Pancreas (tissue), 10 donors: ENCODE measurements around the gene RAMACL. TPM values are rescaled to one million over a fixed set of nuclear protein-coding genes. Genes with fewer than 3 reads are reported as not detected.

Source experiments
- ATAC-seq, 4 donors: fragments of 200-7000 bp; cut with Tn5 transposase; one replicate each; pipeline versions ENCODE4 v1.8.0 to v1.9.1; 2020; ENCODE audit warnings: mild to moderate bottlenecking in 4 of 4, moderate library complexity in 4 of 4
- DNase-seq, 6 donors: peaks; one replicate each; pipeline ENCODE4 v3.0.0-alpha.2; 2020
- FAIRE-seq: peaks from 2 replicates; lab custom pipeline; 2012; peaks lifted over from hg19 to GRCh38; lab: Jason Lieb, UNC
- H3K27ac ChIP-seq, 4 donors: fragments of 200-600 bp; sonication (generic); 1 replicate in 3 of 4; 2 replicates in 1 of 4; pipeline versions ENCODE4 v1.5.0 to v1.8.0; 2020
- H3K27me3 ChIP-seq, 4 donors: fragments of 200-600 bp; one replicate each; pipeline ENCODE4 v1.8.0; 2021
- H3K36me3 ChIP-seq, 3 donors: fragments of 200-600 bp; sonication (generic) in 1 of 3; one replicate each; pipeline versions ENCODE4 v1.5.0 to v1.8.0; 2020 to 2021
- H3K4me1 ChIP-seq, 3 donors: fragments of 200-600 bp; one replicate each; pipeline ENCODE4 v1.8.0; 2021
- H3K4me3 ChIP-seq, 4 donors: fragments of 200-600 bp; sonication (generic) in 2 of 4; one replicate each; pipeline versions ENCODE4 v1.5.0 to v1.8.0; 2020 to 2021
- H3K9me3 ChIP-seq, 4 donors: fragments of 200-600 bp; one replicate each; pipeline ENCODE4 v1.8.0; 2021
- WGBS, 2 donors: extraction: QIAGEN DNeasy Blood & Tissue Kit; methylation state at CpG; one replicate each; pipeline ENCODE4 v1.1.7; 2013; 5-methylcytosine and 5-hydroxymethylcytosine counted together
- intact Hi-C, 3 donors: fragments of 100-400 bp; cut with DNase I; formaldehyde crosslinking; loops; one replicate each; pipeline versions ENCODE4 v1.11.1 to v1.14.2; 2022
- polyA plus RNA-seq, 2 donors: library from polyadenylated mRNA; stranded (reverse); fragments of 200-250 nt; gene quantifications; one replicate each; pipeline ENCODE4 v1.2.3, GENCODE V29; 2013
- total RNA-seq, 6 donors: library from RNA; stranded (reverse); fragmentation: NEBNext Ultra II Directional in 4 of 6; extraction: Animal tissue kit (Norgen Biotek cat#: 25700) in 4 of 6; gene quantifications; one replicate each; pipeline versions ENCODE4 v1.2.1 to v1.2.4, GENCODE V29; 2021 to 2023
- TF ChIP-seq, protein P1 (sequence below), 4 donors: fragments of 200-600 bp; sonication (generic) in 3 of 4; IDR thresholded peaks; one replicate each; pipeline versions ENCODE4 v1.5.0 to v1.8.0; 2021; ENCODE audit warnings: antibody characterized with exemption in 4 of 4
- donor health status: healthy with polysubstance abuse.
- donor health status: DM: no; HTN: no; CAD: no; lungs with moderate emphysema.
- donor health status: DM: no; HTN: no; CAD: no.
- donor health status: control.
- donor health status: control.
- donor health status: Bipolar disorder and iron deficiency.
- donor health status: DM: yes; HTN: yes; CAD: no.
- donor health status: DM: no; HTN: no; CAD: no.
- donor health status: DM: no; HTN: no; CAD: no.
- donor health status: DM: yes; HTN: yes; CAD: no.

Gene RAMACL
- total and polyA plus RNA-seq, 8 donors, result 0.33 to 3.1 (median 1.0) TPM

DNA sequence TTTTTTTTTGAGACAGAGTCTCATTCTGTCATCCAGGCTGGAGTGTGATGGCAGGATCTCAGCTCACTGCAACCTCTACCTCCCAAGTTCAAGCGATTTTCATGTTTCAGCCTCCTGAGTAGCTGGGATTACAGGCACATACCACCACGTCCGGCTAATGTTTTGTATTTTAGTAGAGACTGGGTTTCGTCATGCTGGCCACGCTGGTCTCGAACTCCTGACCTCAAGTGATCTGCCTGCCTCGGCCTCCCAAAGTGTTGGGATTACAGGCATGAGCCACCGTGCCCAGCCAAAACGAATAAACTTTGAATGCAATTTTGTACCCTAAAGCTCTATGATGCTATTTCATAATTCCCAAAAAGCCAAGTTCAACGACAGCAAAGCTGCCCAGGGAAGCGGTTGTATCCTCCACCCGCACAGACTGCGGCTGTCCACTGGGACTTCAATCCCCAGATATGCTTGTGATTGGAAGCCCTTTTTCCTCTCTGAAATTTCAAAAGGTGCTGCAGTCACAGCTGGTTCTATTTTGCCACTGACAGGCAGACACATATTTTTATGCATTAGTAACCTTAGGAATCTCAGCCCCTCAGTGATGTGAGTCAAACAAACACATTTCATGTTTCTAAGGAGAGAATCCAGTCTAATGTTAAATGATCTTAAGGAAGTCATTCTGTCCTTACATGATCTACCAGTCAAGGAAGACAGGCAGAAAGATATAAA is 8.7 kb upstream of the RAMACL start:
- H3K9me3 ChIP-seq, result no peaks in the 10 kb centered on the region
- TF ChIP-seq, protein P1, sequence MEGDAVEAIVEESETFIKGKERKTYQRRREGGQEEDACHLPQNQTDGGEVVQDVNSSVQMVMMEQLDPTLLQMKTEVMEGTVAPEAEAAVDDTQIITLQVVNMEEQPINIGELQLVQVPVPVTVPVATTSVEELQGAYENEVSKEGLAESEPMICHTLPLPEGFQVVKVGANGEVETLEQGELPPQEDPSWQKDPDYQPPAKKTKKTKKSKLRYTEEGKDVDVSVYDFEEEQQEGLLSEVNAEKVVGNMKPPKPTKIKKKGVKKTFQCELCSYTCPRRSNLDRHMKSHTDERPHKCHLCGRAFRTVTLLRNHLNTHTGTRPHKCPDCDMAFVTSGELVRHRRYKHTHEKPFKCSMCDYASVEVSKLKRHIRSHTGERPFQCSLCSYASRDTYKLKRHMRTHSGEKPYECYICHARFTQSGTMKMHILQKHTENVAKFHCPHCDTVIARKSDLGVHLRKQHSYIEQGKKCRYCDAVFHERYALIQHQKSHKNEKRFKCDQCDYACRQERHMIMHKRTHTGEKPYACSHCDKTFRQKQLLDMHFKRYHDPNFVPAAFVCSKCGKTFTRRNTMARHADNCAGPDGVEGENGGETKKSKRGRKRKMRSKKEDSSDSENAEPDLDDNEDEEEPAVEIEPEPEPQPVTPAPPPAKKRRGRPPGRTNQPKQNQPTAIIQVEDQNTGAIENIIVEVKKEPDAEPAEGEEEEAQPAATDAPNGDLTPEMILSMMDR (IDR thresholded peaks at IDR 0.05), result no peak
- ATAC-seq (no peak), DNase-seq (no peak), FAIRE-seq (no peak)
- H3K27me3 ChIP-seq, result no peaks in the 10 kb centered on the region
- intact Hi-C loops, result no loop called here
- peaks cover 0 to under 1% (median 0%) of the 10 kb centered on the region in 3 donors for H3K4me1 ChIP-seq
- WGBS, 2 donors, result 94% methylated on average over 13 of the region's 13 CpGs
- H3K27ac ChIP-seq, result no peak overlapping the region
- H3K4me3 ChIP-seq, result no peak overlapping the region
- H3K36me3 ChIP-seq, result no peaks in the 10 kb centered on the region

DNA sequence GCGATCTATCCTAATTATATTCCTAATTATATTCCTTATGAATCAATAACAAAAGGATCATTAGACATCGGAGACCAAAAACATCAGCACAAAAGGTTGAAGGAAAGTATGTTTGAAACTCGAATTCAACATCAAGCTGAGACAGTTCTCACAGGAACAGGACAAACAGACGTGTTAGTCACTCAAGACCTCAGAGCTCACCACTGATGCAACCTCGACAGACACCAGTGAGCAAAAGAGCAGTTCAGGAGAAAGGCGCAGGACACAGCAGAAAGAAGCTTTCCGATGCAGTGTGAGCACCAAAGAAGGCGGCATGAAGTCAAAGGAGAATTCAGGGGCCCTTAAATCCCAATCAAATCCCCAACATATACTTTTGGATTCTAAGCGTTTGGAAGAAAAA is 6.3 kb upstream of the RAMACL start:
- Histone ChIP-seq H3K27me3 (no peaks in the 10 kb centered on the region), H3K27ac (no peak overlapping the region), H3K9me3 (no peaks in the 10 kb centered on the region), H3K4me1 (no peaks in the 10 kb centered on the region), H3K36me3 (no peaks in the 10 kb centered on the region), H3K4me3 (no peak overlapping the region)
- DNase-seq (no peak), FAIRE-seq (no peak), ATAC-seq (no peak)
- TF ChIP-seq, protein P1 (IDR thresholded peaks at IDR 0.05), result no peak
- intact Hi-C loops, result no loop called here
- WGBS, 2 donors, result 90 to 92% methylated on average over 9 of the region's 9 CpGs

DNA sequence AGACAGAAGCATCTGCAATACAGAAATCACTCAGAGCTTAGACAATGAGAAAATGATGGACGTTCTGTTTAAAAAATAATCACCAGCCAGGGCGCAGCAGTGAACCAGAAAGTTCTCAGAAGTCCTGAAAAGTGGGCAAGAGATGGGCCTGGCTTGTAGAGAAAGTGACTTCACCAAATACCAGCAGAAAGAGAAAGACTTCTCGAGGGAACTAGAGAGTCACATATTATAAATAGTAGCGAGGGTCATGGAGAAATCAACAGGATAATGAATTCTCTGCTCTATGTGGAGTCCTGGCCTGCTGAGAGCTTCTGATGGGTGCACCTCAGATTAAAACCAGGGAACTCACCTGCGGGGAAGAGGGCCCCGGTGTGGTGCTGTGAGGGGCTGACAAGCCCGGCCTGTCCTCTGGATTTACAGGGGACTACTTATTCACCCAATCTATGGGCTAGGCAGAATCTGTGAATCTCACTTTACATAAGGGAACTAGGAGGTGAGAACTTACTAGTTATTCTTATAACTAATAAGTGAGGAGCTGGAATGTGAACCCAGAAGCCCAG is 5.6 kb upstream of the RAMACL start:
- Histone ChIP-seq H3K9me3 (no peaks in the 10 kb centered on the region), H3K36me3 (no peaks in the 10 kb centered on the region), H3K27me3 (no peaks in the 10 kb centered on the region), H3K27ac (no peak overlapping the region), H3K4me1 (no peaks in the 10 kb centered on the region), H3K4me3 (no peak overlapping the region)
- 91 to 96% methylated on average over 7 of the region's 7 CpGs for WGBS, 2 donors
- intact Hi-C loops, result no loop called here
- DNase-seq (no peak), FAIRE-seq (no peak), ATAC-seq (no peak)
- TF ChIP-seq, protein P1 (IDR thresholded peaks at IDR 0.05), result no peak

DNA sequence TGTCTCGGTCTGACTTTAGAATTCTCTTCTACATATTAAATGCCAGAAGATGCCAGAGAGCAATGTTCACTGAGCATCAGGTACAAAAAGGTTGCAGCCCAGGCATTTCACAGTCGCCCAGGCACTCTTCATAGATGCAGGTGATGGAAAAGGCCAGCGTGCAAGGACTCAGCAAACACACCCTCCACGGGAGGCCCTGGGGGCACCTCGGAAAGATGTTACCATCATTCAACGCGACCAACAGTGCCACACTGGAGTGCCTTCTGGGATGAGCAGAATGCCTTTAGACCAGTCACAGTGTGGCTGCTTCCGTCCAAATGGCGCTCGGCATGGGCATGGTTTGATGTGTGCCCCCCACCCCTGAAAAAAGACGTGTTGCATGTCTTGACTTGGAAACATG is 4.5 kb upstream of the RAMACL start:
- ATAC-seq (no peak), FAIRE-seq (no peak), DNase-seq (no peak)
- Histone ChIP-seq H3K4me1 (no peaks in the 10 kb centered on the region), H3K4me3 (no peak overlapping the region), H3K36me3 (no peaks in the 10 kb centered on the region), H3K27ac (no peak overlapping the region), H3K9me3 (no peaks in the 10 kb centered on the region), H3K27me3 (no peaks in the 10 kb centered on the region)
- TF ChIP-seq, protein P1 (IDR thresholded peaks at IDR 0.05), result no peak
- intact Hi-C loops, result no loop called here
- 89 to 91% methylated on average over 11 of the region's 11 CpGs for WGBS, 2 donors
